GM12801 (cell line): ENCODE results near the gene MTG1.

Experiments used
- TF ChIP-seq, protein P1 (sequence below): IDR thresholded peaks from one replicate; pipeline ENCODE4 v1.5.1; 2011; ENCODE audit warnings: control low read depth; ENCODE audit not compliant: insufficient read length; ENCODE audit errors: extremely low read depth

The MTG1 gene

DNA sequence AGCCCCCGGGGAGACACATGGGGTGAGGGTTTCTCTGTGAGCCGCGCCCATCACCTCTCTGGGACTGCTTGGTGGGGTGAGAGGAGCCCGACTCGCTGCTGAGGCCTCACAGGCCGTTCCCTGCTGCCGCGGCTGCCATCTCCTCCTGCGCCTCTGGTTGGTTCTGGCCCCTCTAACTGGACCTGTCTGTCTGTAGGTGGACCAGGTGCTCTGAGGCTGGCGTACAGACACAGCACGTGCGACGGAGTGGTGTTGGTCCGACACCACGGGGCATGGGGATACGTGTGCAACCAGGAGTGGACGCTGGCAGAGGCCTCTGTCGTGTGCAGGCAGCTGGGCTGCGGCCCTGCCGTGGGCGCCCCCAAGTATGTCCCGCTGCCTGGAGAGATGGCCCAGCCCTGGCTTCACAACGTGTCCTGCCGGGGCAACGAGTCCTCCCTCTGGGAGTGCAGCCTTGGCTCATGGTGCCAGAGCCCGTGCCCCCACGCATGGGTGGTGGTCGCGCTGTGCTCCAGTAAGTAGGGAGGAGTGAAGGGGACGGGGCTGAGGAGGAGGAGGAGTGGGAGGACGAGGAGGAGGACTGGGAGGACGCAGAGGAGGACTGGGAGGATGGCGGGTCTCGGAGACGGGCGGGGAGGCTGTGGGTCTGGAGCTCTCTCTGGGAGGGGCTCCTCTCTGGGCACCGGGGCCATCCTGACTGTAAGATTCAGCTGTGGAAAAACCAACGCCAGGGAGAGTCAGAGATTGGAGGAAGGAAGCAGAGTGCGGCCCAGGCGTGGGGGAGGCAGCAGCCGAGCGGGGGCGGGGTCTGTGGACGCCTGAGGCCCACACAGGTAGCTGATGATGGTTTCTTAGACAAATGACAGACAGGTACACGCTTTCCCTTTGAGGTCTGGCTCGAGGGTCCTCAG, 62.3 kb downstream of the MTG1 start:
- TF ChIP-seq, protein P1, sequence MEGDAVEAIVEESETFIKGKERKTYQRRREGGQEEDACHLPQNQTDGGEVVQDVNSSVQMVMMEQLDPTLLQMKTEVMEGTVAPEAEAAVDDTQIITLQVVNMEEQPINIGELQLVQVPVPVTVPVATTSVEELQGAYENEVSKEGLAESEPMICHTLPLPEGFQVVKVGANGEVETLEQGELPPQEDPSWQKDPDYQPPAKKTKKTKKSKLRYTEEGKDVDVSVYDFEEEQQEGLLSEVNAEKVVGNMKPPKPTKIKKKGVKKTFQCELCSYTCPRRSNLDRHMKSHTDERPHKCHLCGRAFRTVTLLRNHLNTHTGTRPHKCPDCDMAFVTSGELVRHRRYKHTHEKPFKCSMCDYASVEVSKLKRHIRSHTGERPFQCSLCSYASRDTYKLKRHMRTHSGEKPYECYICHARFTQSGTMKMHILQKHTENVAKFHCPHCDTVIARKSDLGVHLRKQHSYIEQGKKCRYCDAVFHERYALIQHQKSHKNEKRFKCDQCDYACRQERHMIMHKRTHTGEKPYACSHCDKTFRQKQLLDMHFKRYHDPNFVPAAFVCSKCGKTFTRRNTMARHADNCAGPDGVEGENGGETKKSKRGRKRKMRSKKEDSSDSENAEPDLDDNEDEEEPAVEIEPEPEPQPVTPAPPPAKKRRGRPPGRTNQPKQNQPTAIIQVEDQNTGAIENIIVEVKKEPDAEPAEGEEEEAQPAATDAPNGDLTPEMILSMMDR, result no peak

DNA sequence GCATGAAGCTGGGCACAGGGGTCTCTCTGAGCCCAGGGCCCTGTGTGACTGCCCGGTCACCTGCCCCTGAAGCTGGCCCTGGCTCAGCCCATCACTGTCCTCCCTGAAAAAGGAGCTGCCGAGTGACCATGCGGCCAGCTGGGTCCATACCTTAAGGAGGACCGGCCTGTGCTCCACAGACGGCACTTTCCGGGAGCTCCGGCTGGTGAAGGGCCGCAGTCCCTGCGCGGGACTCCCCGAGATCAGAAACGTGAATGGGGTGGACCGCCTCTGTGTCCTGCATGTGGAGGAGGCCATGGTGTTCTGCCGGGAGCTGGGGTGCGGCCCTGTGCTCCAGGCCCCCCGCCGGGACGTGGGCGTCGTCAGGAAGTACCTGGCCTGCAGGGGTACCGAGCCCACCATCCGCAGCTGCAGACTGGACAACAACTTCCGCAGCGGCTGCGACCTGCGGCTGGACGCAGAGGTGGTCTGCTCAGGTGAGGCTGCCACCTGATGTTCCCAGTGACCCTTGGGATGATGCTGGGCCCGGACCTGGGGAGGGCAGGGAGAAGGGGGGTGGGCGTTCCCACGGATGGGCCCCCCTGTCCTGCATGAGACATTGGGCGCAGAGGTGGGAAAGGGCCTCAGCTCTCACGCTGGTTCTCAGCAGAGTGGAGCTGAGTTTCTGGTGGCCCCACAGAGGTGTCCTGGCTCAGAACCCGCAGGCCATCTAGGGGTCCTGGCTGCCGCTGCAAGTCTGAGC, 63.3 kb downstream of the MTG1 start:
- TF ChIP-seq, protein P1, result no peak

DNA sequence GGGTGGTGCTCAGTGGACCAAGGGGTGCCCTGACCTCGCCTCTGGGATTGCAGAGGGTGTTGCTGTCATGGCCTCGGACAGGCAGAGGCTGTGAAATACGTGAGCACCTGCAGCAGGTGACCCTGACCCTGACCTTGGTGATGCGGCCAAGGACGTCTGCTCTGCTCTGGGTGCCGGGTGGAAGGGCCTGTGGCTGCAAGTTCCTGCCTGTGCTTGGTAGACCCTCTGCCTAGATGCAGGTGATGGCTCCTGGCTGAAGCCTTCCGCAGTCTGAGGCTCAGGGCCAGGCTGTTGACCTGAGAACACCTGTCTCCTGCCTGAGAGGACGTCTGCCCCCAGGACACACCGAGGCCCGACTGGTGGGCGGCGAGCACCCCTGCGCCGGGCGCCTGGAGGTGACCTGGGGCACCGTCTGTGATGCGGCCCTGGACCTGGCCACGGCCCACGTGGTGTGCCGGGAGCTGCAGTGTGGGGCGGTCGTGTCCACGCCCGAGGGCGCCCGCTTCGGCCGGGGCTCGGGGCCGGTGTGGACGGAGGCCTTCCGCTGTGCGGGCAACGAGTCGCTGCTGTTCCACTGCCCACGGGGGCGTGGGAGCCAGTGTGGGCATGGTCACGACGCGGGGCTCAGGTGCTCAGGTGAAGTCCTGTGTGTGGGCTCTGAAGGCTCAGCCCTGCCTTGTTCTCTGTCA, 64.2 kb downstream of the MTG1 start:
- TF ChIP-seq, protein P1, result no peak

DNA sequence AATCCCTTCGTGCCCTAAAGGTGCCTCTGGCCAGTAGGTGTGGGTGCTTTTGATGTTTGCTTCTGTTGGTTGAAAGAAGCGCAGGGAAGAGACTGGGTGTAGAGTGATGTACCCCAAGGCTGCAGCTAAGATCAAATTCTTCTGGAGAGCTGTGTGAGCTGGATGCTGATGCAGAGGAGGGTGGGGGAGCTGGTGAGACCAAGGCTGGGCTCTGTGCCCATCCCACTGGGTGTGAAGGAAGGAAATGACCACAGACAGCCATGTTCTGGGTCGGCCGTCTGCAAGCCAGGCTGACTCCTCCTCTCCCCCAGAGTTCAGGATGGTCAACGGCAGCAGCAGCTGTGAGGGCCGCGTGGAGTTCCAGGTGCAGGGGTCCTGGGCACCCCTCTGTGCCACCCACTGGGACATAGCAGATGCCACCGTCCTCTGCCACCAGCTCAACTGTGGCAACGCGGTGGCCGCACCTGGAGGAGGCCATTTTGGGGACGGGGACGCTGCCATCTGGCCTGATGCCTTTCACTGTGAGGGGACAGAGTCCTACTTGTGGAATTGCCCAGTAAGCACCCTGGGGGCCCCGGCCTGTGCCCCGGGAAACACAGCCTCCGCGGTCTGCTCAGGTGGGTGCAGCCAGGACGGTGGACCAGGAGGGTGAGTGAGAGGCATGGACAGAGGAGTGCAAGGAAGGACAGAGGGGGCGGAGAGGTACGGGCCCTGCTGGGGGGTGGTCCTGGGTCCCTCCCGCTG, 64.9 kb downstream of the MTG1 start:
- TF ChIP-seq, protein P1, result no peak

DNA sequence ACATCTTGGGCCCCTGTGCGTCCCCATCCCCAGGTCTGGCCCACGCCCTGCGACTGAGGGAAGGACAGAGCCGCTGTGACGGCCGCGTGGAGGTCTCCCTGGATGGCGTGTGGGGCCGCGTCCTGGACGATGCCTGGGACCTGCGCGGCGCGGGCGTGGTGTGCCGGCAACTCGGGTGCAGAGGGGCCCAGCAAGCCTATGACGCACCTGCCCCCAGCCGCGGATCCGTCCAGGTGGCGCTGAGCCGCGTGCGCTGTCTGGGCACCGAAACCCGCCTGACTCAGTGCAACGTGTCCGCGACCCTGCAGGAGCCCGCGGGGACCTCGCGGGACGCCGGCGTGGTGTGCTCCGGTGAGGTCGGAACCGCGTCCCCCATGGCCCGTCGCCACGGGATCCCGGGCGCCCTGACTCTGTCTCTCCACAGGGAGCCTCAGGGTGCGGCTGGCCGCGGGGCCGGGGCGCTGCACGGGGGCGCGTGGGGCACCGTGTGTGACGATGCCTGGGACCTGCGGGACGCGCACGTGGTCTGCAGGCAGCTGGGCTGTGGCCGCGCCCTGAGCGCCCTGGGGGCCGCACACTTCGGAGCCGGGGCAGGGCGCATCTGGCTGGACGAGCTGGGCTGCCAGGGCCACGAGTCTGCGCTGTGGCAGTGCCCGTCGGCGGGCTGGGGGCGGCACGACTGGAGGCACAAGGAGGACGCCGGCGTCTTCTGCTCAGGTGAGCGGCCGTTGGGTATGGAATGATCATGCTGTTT, 65.7 kb downstream of the MTG1 start:
- TF ChIP-seq, protein P1, result no peak

DNA sequence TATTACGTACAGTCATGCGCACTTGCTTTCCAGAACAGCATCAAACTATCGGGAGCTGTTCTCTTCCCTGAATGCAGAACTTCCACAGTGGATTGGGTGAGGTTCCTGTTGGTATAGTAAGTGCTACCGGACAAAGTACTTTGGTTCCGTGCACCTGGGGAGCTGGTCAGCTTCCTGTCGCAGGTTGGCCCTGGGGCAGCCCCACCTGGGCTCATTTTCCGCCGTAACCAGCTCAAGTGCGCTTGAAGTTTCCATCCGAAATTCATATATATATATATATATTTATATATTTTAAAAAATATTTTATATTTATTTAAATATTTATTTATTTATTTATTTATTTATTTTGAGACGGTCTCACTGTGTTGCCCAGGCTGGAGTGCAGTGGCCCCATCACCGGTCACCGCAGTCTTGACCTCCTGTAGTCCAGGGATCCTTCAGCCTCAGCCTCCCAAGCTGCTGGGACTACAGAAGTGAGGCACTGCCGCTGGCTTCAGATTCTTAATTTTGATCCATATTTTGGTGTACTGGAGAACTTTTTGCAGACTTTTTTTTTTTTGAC, 66.3 kb downstream of the MTG1 start:
- TF ChIP-seq, protein P1, result no peak
